Adrenal gland (tissue), 5 donors: ENCODE data around the gene QSOX1.

ENCODE experiments used
- POLR2A ChIP-seq, 2 donors: fragments of 450-650 bp; IDR thresholded peaks; one replicate each; pipeline ENCODE4 v1.6.1; 2017; ENCODE audit warnings: antibody characterized with exemption in 2 of 2, mild to moderate bottlenecking in 2 of 2, moderate library complexity in 1 of 2
- TF ChIP-seq, protein P1 (sequence below), 6 experiments: fragments of 450-650 bp in 4 of 6; fragments of 200-600 bp in 2 of 6; sonication (generic) in 1 of 6; IDR thresholded peaks; 1 replicate in 5 of 6; 2 replicates in 1 of 6; pipeline versions ENCODE4 v1.5.1 to v1.8.0; 2016 to 2021; ENCODE audit warnings: antibody characterized with exemption in 6 of 6, mild to moderate bottlenecking in 2 of 6, moderate library complexity in 1 of 6
- donor health status: DM: no; HTN: no; CAD: no.

DNA sequence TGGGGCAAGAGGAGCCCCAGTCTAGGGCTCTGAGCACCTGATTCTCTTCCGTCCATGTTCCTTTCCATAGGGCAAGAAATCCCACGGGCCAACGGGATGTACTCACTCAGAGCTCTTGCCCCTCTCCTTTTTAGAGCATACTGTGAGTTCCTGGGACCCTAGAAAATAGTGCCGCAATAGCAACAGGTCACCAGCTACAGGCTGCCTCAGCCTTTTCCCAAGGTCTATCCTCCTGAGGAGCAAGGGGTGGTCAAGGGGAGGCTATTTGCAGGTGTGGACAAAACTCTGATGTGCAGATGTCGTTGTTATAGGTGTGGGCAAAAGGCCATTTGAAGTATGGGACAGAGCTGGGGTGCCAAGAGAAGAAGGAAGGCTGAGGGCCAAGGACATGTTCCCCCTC is 1.6 kb upstream of the QSOX1 start:
- no peak for TF ChIP-seq POLR2A (IDR thresholded peaks at IDR 0.05)
- TF ChIP-seq, protein P1, sequence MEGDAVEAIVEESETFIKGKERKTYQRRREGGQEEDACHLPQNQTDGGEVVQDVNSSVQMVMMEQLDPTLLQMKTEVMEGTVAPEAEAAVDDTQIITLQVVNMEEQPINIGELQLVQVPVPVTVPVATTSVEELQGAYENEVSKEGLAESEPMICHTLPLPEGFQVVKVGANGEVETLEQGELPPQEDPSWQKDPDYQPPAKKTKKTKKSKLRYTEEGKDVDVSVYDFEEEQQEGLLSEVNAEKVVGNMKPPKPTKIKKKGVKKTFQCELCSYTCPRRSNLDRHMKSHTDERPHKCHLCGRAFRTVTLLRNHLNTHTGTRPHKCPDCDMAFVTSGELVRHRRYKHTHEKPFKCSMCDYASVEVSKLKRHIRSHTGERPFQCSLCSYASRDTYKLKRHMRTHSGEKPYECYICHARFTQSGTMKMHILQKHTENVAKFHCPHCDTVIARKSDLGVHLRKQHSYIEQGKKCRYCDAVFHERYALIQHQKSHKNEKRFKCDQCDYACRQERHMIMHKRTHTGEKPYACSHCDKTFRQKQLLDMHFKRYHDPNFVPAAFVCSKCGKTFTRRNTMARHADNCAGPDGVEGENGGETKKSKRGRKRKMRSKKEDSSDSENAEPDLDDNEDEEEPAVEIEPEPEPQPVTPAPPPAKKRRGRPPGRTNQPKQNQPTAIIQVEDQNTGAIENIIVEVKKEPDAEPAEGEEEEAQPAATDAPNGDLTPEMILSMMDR (IDR thresholded peaks at IDR 0.05) = no peak
